Measurements from ENCODE around the gene LRRC46. TPM values are rescaled to one million over a fixed set of nuclear protein-coding genes. Genes with fewer than 3 reads are reported as not detected.

The LRRC46 gene
- total and polyA plus RNA-seq, 2 of the 13 experiments (the other 11 are each of a cell fraction or from before 2014, with no cell fraction given) = 0.09 TPM

DNA sequence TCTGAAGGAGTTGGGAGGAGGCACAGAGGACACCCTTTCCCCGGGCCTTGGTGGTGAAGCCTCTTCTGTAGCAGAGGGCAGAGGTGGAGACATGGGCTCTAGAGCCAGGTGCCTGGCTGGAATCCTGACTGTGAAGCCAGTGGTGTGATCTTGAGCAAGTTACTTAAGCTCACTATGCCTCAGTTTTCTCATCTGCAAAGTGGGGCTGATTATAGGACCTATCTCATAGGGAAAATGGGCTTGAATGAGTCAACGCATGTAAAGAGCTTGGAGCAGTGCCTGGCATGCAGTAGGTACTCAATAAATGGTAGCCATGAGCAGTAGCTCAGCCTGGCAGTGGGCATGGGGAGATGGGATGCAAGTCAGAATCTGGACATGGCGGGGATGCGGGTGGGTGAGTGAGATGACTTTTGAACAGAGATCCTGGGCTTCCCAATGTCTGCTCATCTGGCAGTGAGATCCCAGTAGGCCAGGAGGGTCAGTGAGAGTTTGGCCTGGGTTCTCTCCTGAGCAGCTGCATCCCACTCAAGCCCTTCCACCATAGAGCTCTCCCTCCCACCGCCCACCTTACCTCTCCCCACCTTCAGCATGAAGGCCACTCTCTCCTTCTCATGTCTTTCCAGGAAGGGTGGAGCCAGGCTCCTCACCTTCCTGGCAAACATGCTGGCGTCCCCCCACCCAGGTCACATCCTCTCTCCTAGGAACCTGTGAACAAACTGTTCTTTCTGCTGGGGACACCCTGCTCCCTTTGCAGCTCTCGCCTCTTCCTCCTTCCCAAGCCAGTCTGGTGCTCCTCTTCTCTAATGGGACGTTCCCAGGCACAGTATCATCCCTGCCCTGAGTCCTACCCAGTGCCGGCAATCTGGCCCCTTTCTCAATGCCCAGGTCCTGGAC lies 51.5 kb downstream of the LRRC46 start:
- in situ Hi-C loops (cut with HindIII; ENCODE audit: extremely low pct_ligation_motif_present, low pct_unique_long_range_greater_than_20kb) (no loop called here), intact Hi-C loops (cut with micrococcal nuclease; ENCODE audit: unreplicated experiment) (no loop called here)
- Histone ChIP-seq H3K9ac (ENCODE audit: insufficient read depth, low read depth, low read length) (no peak overlapping the region), H4K20me1 (ENCODE audit: insufficient read depth, low read length) (no peaks in the 10 kb centered on the region), H3K79me2 (ENCODE audit: insufficient read depth, low read length) (no peaks in the 10 kb centered on the region), H2AFZ (ENCODE audit: low read length) (no peak overlapping the region), H3K4me3 (replicated peaks in 1 of 3; ENCODE audit: insufficient read depth in 1 of 3, low read depth in 2 of 3, low read length in 3 of 3) (no peak overlapping the region), H3K36me3 (replicated peaks in 1 of 2; ENCODE audit: control insufficient read depth in 1 of 2, insufficient read depth in 2 of 2, low read length in 2 of 2) (no peaks in the 10 kb centered on the region), H3K4me2 (ENCODE audit: low read depth, low read length) (0 out of 2 replicates have a peak overlapping the region, but pooled peaks have one; percentile 4), H3K4me1 (ENCODE audit: insufficient read depth, low read length) (peaks cover 40% of the 10 kb centered on the region), H3K27ac (ENCODE audit: extremely low read length, insufficient read depth, low read length) (no peak overlapping the region), H3K9me3 (ENCODE audit: low read length) (no peaks in the 10 kb centered on the region), H3K27me3 (ENCODE audit: control insufficient read depth in 1 of 2, insufficient read depth in 2 of 2, low read length in 2 of 2) (peaks cover 9 to 55% of the 10 kb centered on the region in 2 experiments; a peak in 4 of 5 replicates)
- no peak for ATAC-seq
- no peak for TF ChIP-seq CREM (IDR thresholded peaks at IDR 0.05)
- no peak for TF ChIP-seq CREM (CRISPR knock-in tag; IDR thresholded peaks at IDR 0.05)
- peak; percentile 64 for TF ChIP-seq ZNF629 (CRISPR knock-in tag; conservative IDR thresholded peaks at IDR 0.05)
- TF ChIP-seq ZNF263 (CRISPR knock-in tag; IDR thresholded peaks at IDR 0.05) = peak; percentile 17; the same call in 1 of the 2 replicates
- CTCF ChIA-PET (ENCODE audit: low intra/inter-chr PET ratio, low total read pairs) = no interaction called here
- WGBS (ENCODE audit: low lambda C conversion rate) = 46% methylated on average over 9 of the region's 9 CpGs
- no peak for FAIRE-seq
- BruUV-seq (replicated peaks) = no TSS peak
- POLR2A ChIA-PET = interaction anchor here (2.5 kb wide), 1 partner anchor 12 kb away, joined by 11 read pairs; the partner anchor contains the start of gene SP2
- DNase-seq (ENCODE audit: low spot score) = no peak

DNA sequence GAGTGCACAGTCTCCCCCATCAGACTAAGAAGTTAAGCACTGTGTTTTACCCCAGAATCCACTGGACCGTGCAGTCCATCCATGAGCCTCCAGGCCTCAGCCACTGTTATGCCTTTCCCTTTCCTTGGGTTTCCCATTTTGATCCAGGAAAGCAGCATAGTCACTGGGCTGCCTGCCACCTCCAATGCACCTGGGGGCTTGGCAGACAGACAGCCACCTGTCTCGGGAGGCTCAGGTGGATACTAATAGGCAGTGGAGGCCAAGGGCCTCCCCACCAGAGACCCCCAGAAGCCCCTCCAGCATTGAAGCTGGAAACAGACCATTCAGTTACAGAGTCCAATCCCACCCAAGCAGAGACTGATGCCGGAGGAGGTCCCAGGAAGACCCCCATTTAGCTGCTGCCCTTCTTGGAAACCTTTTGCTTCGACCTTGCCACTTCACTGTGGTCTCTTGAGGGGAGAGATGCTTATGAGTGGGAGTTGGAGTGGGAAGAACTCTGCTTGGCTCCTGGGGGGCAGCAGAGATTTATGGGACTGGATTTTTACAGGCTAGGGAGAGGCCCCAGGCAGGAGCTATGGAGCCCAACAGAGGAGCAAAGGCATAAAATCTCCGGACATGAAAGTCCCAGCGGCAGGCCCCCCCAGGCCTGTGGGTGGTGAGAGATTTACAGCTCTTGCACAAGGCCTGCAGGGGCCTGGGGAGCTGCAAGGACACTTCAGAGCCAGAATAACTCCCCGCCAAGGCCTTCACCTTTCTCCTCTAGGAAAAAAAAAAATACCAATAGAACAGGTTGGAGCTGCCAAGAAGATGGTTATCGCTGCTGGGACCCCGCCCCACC lies 52.3 kb downstream of the LRRC46 start:
- no peak overlapping the region for H3K9ac ChIP-seq (ENCODE audit: insufficient read depth, low read depth, low read length)
- WGBS (ENCODE audit: low lambda C conversion rate) = 28% methylated on average over 9 of the region's 9 CpGs
- no peak overlapping the region for H3K4me3 ChIP-seq (replicated peaks in 1 of 3; ENCODE audit: insufficient read depth in 1 of 3, low read depth in 2 of 3, low read length in 3 of 3)
- intact Hi-C loops (cut with micrococcal nuclease; ENCODE audit: unreplicated experiment) = no loop called here
- in situ Hi-C loops (cut with HindIII; ENCODE audit: extremely low pct_ligation_motif_present, low pct_unique_long_range_greater_than_20kb) = no loop called here
- H4K20me1 ChIP-seq (ENCODE audit: insufficient read depth, low read length) = no peaks in the 10 kb centered on the region
- no peak for ATAC-seq
- no TSS peak for BruUV-seq (replicated peaks)
- POLR2A ChIA-PET = interaction anchor here (1.1 to 3.9 kb wide), 2 partner anchors 12 to 42 kb away, joined by 6 to 36 read pairs; partner anchors contain the start of genes SCRN2 and SP2
- no peaks in the 10 kb centered on the region for H3K79me2 ChIP-seq (ENCODE audit: insufficient read depth, low read length)
- H3K4me1 ChIP-seq (ENCODE audit: insufficient read depth, low read length) = peaks cover 32% of the 10 kb centered on the region
- no peak overlapping the region for H2AFZ ChIP-seq (ENCODE audit: low read length)
- no peaks in the 10 kb centered on the region for H3K9me3 ChIP-seq (ENCODE audit: low read length)
- FAIRE-seq = no peak
- no peaks in the 10 kb centered on the region for H3K36me3 ChIP-seq (replicated peaks in 1 of 2; ENCODE audit: control insufficient read depth in 1 of 2, insufficient read depth in 2 of 2, low read length in 2 of 2)
- CTCF ChIA-PET (ENCODE audit: low intra/inter-chr PET ratio, low total read pairs) = no interaction called here
- no peak for DNase-seq (ENCODE audit: low spot score)
- H3K27me3 ChIP-seq (ENCODE audit: control insufficient read depth in 1 of 2, insufficient read depth in 2 of 2, low read length in 2 of 2) = peaks cover 7 to 46% of the 10 kb centered on the region in 2 experiments; a peak in 4 of 5 replicates
- H3K27ac ChIP-seq (ENCODE audit: extremely low read length, insufficient read depth, low read length) = no peak overlapping the region
- TF ChIP-seq GATAD1 (CRISPR knock-in tag; IDR thresholded peaks at IDR 0.05) (no peak), CC2D1A (CRISPR knock-in tag; IDR thresholded peaks at IDR 0.05) (no peak), JUN (CRISPR knock-in tag; IDR thresholded peaks at IDR 0.05) (no peak), RELA (CRISPR knock-in tag; IDR thresholded peaks at IDR 0.05) (no peak)
- TF ChIP-seq, protein P1, sequence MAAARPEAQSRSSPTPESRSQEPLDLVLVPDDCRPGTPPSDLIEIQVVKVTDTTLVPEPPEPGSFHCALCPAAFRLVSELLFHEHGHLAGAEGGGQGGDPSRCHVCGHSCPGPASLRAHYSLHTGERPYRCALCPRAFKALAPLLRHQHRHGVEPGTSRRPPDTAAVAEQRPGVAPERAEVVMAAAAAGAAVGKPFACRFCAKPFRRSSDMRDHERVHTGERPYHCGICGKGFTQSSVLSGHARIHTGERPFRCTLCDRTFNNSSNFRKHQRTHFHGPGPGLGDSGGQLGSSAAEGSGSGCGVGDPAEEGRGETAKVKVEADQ (CRISPR knock-in tag; IDR thresholded peaks at IDR 0.05; ENCODE audit: borderline replicate concordance) = no peak
- TF ChIP-seq, protein P2, sequence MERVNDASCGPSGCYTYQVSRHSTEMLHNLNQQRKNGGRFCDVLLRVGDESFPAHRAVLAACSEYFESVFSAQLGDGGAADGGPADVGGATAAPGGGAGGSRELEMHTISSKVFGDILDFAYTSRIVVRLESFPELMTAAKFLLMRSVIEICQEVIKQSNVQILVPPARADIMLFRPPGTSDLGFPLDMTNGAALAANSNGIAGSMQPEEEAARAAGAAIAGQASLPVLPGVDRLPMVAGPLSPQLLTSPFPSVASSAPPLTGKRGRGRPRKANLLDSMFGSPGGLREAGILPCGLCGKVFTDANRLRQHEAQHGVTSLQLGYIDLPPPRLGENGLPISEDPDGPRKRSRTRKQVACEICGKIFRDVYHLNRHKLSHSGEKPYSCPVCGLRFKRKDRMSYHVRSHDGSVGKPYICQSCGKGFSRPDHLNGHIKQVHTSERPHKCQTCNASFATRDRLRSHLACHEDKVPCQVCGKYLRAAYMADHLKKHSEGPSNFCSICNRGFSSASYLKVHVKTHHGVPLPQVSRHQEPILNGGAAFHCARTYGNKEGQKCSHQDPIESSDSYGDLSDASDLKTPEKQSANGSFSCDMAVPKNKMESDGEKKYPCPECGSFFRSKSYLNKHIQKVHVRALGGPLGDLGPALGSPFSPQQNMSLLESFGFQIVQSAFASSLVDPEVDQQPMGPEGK (CRISPR knock-in tag; IDR thresholded peaks at IDR 0.05) = 0 out of 2 replicates have a peak, but pooled peaks have one; percentile 23
- no peak overlapping the region for H3K4me2 ChIP-seq (ENCODE audit: low read depth, low read length)

Data from HepG2 (cell line).